CD4-positive, alpha-beta T cell treated with Interleukin-6 for 4 hours (primary cell): ENCODE results near the gene LRRFIP1.
"Not testable (repeated sequence)": the region's sequence is repeated elsewhere in the genome, so short reads cannot be mapped to it uniquely, and the experiment has no call there.

Experiments
- DNase-seq: peaks from one replicate; pipeline ENCODE4 v3.0.0-alpha.2; 2020; ENCODE audit warnings: mixed read lengths

The LRRFIP1 gene

DNA sequence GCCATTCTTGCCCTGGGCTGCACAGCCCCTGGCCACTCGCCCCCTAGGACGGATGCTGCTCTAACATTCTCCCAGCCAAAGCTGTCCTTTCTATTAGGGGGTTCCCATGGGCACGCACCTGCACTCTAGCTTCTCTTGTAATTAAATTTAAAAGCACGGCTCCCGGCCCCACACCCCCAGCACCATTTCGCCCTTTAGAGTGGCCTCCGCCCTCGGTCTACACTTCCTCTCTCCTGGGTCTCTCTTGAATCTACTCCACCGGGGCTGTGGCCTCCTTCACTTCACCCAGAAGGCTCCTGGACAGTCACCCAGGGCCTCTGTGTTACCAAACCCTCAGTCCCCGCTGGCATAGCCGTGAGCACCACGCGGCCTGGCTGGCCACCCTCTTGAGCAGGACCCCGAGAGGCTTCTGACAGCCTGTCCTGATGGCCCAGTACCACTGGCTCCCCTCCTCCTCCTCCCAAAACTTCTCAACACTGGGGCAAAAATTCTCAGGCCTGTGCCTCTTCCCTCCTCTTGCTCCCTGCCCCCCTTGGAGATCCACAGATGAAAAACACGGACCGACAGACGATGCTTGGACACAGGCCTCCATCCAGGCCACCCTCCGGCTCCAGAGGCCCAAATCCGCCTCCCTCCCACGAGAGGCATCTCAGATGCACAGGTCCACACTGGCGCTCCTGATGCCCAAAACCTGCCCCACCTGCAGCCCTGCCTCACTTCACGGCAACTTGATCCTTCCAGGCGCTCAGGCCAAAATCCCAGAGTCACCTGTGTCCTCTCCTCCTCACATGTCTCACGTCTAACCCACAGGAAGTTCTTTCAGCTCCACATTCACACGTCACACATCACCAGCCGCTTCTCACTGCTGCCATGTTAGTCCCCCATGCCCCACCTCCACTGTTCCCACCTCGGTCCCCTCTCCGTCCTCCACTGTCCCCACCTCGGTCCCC, 29.9 kb upstream of the LRRFIP1 start:
- no peak for DNase-seq

DNA sequence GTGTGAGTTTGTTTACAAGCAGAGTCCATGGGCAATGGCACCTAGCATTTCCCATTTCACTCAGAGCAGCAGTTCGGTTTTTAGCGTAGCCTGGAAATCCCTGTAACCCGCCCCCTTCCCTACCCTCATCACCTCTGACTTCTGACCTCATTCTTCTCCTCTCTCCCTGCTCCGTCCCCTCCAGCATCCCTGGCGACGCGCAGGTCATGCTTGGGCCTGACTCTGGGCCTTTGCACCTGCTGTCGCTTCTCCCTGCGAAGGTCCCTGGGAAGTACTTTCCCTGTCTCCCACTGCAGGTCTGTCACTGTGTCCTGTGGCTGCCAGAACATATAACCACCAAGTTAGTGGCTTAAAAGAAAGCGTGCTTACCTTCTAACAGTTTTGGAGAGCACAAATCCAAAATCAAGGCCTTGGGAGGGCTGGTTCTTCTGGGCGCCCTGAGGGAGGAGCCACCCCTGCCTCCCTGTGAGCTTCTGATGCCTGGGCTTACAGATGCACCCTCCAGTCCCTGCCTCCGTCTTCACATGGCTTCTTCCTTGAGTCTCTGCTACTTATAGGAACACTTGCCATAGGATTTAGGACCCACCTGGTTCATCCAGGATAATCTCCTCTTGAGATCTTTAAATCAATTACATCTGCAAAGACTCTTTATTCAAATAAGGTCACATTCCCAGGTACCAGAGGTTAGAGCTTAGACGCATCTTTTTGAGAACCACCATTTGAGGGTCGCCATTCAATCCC, 28.7 kb upstream of the LRRFIP1 start:
- no peak for DNase-seq

GRCh38 chr2:237599465-237600110, 27.8 kb upstream of the LRRFIP1 start:
- DNase-seq, result no peak

DNA sequence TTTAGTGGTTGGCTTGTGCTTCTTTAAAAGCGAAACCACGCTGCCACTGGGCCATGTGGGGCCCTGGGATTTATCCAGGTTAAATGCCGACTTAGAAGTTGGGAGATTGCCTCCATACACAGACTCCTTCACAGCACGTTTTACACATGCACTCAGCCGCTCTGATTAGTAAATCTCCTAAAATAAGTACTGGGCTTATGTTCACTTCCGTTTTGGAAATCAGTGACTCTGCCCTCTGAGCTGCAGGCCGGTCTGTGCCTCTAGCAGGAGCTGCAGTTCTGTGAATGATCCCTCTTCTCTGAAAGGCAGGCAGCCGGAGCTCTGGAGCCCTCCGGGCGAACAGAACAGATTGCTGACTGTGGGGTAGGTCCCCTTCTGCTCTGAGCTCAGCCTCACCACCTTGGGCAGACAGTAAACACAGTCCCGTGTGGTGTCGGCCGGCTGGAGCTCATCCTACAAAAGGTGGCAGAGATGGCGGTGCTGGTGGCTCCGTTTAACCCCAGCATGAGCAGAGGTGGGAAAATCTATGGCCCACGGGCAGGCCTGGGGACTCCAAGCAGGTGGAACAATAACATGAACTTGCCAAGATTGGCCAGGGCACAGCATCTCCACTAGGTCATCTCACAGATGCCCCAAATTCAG, 27.1 kb upstream of the LRRFIP1 start:
- no peak for DNase-seq

DNA sequence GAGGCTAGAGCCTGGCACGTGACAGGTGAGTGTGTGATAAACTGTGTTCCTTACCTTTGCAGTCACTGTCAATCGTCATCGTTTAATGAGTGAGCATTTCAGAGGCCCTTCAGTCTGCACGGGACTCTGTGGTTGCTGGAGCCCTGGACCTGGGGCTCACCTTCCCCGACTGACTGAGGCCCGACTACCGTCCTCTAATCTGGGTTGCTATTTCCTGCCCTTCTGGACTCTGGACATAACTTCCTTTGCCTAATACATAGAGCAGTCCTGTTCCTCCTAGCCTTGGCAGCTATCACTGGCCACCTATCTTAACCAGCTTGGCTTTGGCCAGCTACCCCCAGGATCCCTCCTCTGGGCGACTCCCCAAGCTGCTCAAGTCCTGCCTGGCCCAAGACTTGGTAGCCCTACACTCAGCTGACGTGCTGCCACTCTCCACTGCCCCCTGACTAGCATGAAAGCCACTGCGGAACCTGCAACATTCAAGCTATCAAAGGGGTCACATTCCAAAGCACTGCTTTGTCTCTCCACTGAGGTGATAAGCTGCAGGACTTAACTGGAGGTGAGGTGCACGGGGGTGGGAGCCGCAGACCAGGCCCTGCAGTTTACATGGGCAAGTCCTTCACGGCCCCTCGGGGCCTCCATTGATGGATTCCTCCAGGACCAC, 25.8 kb upstream of the LRRFIP1 start:
- DNase-seq, result no peak

DNA sequence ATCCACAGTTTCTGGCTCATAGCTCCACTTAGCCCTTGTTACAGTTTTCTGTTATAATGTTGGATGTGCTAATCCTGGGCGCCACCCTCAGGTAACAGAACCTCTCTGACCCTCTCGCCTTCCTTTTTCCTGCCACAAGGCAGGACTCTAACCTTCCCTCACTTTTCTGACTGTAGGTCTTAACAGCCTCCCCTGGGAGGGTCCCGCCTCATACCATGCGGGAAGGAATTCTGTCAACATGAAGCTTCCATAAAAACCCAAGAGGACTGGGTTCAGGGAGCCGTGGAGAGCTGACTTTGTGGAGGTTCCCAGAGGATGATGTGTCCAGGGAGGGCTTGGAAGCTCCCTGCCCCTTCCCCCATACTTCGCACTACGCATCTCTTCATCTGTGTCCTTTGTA, 25.0 kb upstream of the LRRFIP1 start:
- DNase-seq, result no peak

GRCh38 chr2:237603049-237603717, 24.2 kb upstream of the LRRFIP1 start:
- no peak for DNase-seq

GRCh38 chr2:237603718-237604362, 23.5 kb upstream of the LRRFIP1 start:
- DNase-seq, result peak; percentile 65

DNA sequence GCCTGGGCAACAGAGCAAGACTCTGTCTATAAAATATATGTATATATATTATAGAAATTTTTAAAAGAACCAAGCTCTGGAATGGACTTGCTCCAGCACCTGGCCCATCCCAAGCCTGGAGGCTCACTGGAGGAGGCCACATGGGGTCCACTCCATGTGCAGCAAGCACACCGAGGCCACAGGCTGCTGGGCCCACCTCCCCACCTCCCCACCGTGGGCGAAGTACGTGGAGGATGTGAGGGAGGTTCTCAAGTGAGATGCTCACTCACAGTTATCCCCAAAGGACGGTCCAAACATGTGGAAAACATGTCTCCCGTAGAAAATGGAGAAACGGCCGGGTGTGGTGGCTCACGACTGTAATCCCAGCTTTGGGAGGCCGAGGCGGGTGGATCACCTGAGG, 23.0 kb upstream of the LRRFIP1 start:
- no peak for DNase-seq

DNA sequence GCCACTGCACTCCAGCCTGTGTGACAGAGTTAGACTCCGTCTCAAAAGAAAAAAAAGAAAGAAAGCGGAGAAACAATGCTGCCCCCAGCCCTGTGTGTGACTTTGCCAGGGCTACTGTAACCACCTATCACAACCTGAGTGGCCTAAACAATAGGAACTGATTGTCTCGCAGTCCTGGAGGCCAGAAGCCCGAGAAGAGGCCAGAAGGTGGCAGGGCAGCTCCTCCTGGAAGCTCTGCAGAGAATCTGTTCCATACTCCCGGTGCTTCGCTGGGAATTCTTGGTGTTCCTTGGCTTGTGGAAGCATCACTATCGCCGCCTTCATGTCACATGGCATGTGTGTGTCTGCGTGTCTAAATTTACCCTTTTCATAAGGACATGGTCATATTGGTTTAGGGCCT, 22.4 kb upstream of the LRRFIP1 start:
- no peak for DNase-seq

GRCh38 chr2:237606522-237606921, 20.9 kb upstream of the LRRFIP1 start:
- not testable (repeated sequence) for DNase-seq

GRCh38 chr2:237612527-237613357, 14.6 kb upstream of the LRRFIP1 start:
- DNase-seq, result no peak

GRCh38 chr2:237613679-237614078, 13.7 kb upstream of the LRRFIP1 start:
- DNase-seq, result no peak

GRCh38 chr2:237614151-237614720, 13.2 kb upstream of the LRRFIP1 start:
- DNase-seq, result no peak

DNA sequence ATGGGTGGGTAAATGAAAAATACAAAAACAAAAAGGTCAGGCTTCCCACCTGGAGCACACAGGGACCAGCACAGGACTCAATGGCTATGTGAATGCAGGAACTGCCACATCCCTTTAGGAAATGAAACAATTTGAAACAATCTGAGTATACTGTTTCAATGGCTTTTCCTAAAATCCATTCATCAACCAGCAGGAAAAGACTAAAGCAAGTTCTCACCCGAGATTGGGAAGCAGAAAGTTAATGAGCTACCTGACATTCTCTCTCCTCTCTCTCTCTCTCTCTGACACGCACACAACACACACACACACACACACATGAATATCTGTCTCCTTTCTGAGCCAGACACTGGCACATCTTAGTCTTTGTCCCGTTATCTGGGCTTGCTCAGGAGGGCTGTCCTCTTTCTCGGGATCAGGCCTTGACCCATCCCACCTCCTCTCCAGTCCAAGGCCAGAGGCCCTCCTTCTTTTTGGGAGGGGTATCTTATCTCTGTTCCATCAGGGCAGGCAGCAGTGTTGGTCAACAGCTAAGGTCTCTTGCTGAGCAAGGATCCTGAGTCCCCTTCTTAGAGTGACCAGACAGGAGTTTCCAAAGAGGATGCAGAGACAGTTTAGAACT, 11.6 kb upstream of the LRRFIP1 start:
- DNase-seq, result no peak

DNA sequence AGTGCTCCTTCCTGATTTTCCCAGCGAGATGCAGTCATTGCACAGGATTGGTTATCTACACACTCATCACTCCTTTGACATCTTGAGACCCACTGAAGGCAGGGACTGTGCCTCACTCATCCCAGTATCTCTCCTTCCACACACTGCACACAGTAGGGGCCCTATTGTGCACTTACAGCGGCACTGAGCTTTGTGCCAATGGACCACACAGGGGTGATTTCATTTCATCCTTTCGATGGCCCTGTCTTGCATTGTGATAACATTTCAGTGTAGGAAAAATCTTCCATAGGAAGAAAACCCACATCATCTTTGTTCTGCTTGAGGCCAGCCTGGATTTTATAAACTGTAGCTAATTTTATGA, 11.0 kb upstream of the LRRFIP1 start:
- no peak for DNase-seq

DNA sequence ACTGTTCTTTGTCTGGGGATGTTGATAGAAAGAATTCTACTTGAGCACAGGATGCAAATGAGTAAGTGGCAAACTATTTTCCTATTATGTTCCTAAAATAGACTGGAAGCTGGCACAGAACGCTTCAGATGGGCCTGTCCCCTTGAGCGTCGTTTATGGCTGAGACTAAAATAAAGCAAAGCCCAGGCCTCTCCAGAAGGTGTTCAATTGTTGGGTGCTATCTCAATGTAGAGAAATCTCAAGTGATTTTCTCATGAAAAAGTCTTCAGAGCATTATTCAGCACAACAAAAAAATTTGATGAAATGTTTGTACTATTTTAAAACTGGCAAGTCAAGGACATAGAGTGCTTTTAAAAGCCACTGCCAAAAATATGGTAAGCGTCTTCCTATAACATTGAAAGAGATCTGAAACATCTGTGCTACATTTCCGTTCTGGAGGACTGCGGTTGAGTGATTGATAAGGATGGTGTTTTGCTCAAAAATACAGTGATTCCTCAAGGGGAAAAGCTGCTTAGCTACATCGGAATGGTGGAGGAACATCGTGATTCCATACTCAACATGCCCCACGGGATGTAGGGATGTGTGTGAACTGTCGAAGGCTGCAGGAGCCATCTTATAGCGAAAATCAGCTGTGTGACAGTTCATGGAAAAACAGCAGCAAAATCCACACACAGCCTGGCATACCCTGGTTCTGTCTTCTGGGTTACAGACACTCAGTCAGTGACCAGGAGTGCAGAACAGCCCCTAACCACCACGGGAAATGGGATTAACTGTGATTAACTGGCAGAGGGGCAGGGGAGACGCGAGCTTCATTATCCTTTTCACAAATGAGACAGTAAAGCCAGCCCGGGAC, 10.4 kb upstream of the LRRFIP1 start:
- peak; percentile 19 for DNase-seq

DNA sequence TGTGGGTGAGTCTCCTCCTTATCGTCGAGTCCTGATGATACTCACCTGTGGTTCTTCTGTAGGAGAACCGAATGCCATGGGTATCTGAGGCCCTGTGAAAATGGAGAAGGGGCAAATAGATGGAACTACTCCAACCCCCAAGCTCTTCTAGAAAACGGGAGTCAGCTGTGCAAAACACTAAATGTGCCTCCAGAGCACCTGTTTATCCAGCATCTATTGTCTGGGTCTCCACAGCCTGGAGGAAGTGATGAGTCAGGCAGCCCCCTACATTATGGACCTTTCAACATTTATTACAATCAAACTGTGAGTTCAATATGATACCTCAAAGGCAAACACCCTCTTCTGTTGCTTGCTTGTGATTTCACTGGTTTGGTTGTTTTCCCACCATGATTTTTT, 9.8 kb upstream of the LRRFIP1 start:
- no peak for DNase-seq

- DNase-seq, result no peak
Observed at GRCh38 chr2:237618449-237618848, 8.9 kb upstream of the LRRFIP1 start.
